HEK293T (cell line): ENCODE measurements around the gene IGSF21.

Experiments used
- CTCF ChIA-PET: fragments of 350-600 bp; formaldehyde crosslinking; extraction: SDS; loops from one replicate; lab custom pipeline; 2021; ENCODE audit warnings: antibody characterized with exemption, inconsistent platforms; lab: Yijun Ruan, JAX
- POLR2A ChIA-PET: fragments of 350-600 bp; formaldehyde crosslinking; extraction: SDS; loops from one replicate; lab custom pipeline; 2020; ENCODE audit warnings: antibody characterized with exemption, inconsistent platforms; lab: Yijun Ruan, JAX
- DNase-seq: peaks from one replicate; pipeline ENCODE4 v3.0.0; 2012; ENCODE audit warnings: mixed read lengths; ENCODE audit errors: extremely low spot score
- ARNT ChIP-seq: fragments of 450-650 bp; IDR thresholded peaks from 2 replicates; pipeline ENCODE4 v1.6.1; 2017; ENCODE audit warnings: mild to moderate bottlenecking
- BHLHE40 ChIP-seq: fragments of 450-650 bp; IDR thresholded peaks from 2 replicates; pipeline ENCODE4 v1.6.1; 2016; ENCODE audit warnings: mild to moderate bottlenecking, moderate library complexity, borderline replicate concordance
- CTBP1 ChIP-seq: fragments of 450-650 bp; IDR thresholded peaks from 2 replicates; pipeline ENCODE4 v1.6.1; 2016; ENCODE audit warnings: borderline replicate concordance
- ELF4 ChIP-seq: fragments of 450-650 bp; IDR thresholded peaks from 2 replicates; pipeline ENCODE4 v1.6.1; 2017; ENCODE audit warnings: antibody characterized with exemption
- FOXA1 ChIP-seq: fragments of 450-650 bp; IDR thresholded peaks from 2 replicates; pipeline ENCODE4 v1.6.1; 2016; ENCODE audit warnings: mild to moderate bottlenecking
- FOXK2 ChIP-seq: fragments of 450-650 bp; IDR thresholded peaks from 2 replicates; pipeline ENCODE4 v1.6.1; 2016; ENCODE audit warnings: mild to moderate bottlenecking
- FOXM1 ChIP-seq: fragments of 450-650 bp; IDR thresholded peaks from 2 replicates; pipeline ENCODE4 v1.6.1; 2017; ENCODE audit warnings: mild to moderate bottlenecking, borderline replicate concordance
- HDGF ChIP-seq: fragments of 450-650 bp; IDR thresholded peaks from 2 replicates; pipeline ENCODE4 v1.6.1; 2017; ENCODE audit warnings: antibody characterized with exemption, borderline replicate concordance
- L3MBTL2 ChIP-seq: fragments of 450-650 bp; conservative IDR thresholded peaks from 2 replicates; pipeline ENCODE4 v1.6.1; 2016; ENCODE audit warnings: mild to moderate bottlenecking
- LEF1 ChIP-seq: fragments of 450-650 bp; IDR thresholded peaks from 2 replicates; pipeline ENCODE4 v1.6.1; 2017; ENCODE audit warnings: mild to moderate bottlenecking, borderline replicate concordance
- NFRKB ChIP-seq: fragments of 450-650 bp; IDR thresholded peaks from 2 replicates; pipeline ENCODE4 v1.6.1; 2016; ENCODE audit warnings: mild to moderate bottlenecking, moderate library complexity
- PKNOX1 ChIP-seq: fragments of 450-650 bp; IDR thresholded peaks from 2 replicates; pipeline ENCODE4 v1.6.1; 2016
- SP1 ChIP-seq: fragments of 450-650 bp; IDR thresholded peaks from 2 replicates; pipeline ENCODE4 v1.6.1; 2017
- SUZ12 ChIP-seq: fragments of 450-650 bp; IDR thresholded peaks from 2 replicates; pipeline ENCODE4 v1.6.1; 2016; ENCODE audit warnings: mild to moderate bottlenecking
- TARDBP ChIP-seq: fragments of 450-650 bp; IDR thresholded peaks from 2 replicates; pipeline ENCODE4 v1.6.1; 2016
- ZNF384 ChIP-seq: fragments of 450-650 bp; IDR thresholded peaks from 2 replicates; pipeline ENCODE4 v1.6.1; 2016

IGSF21 gene

GRCh38 chr1:18314399-18314798, 206.8 kb downstream of the IGSF21 start:
- no peak for TF ChIP-seq ELF4
- TF ChIP-seq CTBP1: no peak
- no peak for TF ChIP-seq TARDBP
- TF ChIP-seq ARNT: no peak
- no peak for TF ChIP-seq BHLHE40
- TF ChIP-seq SP1: no peak
- TF ChIP-seq LEF1: no peak
- ChIA-PET POLR2A (no interaction called here), CTCF (interaction anchor here (0.9 kb wide), 1 partner anchor 205 kb away, joined by 3 read pairs; no protein-coding TSS in a partner anchor)
- no peak for DNase-seq

DNA sequence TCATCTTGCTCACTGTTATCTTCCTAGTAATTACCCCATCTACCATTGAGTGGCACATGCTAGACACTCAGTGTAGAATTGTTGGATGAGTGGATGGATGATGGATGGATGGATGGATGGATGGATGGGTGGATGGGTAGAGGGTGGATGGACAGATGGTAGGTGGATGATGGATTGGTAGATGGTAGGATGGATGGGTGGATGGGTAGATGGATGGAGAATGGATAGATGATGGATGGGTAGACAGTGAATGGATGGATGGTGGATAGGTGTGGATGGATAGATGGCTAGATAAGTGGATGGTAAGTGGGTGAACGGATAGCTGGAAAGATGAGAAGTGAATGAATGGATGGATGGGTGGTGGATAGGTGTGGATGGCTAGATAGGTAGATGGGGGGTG, 207.9 kb downstream of the IGSF21 start:
- CTCF ChIA-PET: no interaction called here
- POLR2A ChIA-PET: no interaction called here

DNA sequence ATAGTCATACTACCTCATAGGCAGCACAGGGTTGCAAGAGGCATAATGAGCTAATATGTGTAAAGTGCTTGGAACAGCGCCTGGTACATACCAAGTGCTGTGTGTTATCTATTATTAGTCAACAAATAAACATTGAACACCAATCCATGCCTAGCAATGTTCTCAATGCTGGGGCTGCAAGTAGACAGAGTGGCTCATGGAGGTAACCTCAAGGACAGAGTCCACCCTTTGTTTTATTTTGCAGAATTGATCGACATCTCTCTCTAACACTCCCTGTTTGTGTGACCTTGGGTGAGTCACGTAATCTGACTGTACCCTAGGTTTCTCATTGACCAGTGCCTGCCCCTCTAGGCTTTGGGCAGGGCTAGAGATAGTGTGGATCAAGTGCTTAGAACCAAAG, 209.2 kb downstream of the IGSF21 start:
- no peak for DNase-seq
- POLR2A ChIA-PET: no interaction called here
- CTCF ChIA-PET: no interaction called here
- no peak for TF ChIP-seq BHLHE40
- no peak for TF ChIP-seq HDGF
- no peak for TF ChIP-seq FOXA1
- no peak for TF ChIP-seq TARDBP
- no peak for TF ChIP-seq FOXM1
- no peak for TF ChIP-seq ARNT
- TF ChIP-seq LEF1: no peak
- no peak for TF ChIP-seq SP1
- TF ChIP-seq NFRKB: no peak
- TF ChIP-seq CTBP1: no peak
- no peak for TF ChIP-seq PKNOX1
- TF ChIP-seq ZNF384: no peak
- TF ChIP-seq SUZ12: no peak

More for the DNA sequence above, 207.9 kb downstream of the IGSF21 start:
- no peak for DNase-seq
- TF ChIP-seq NFRKB: no peak
- TF ChIP-seq ZNF384: no peak
- no peak for TF ChIP-seq HDGF
- TF ChIP-seq LEF1: no peak

DNA sequence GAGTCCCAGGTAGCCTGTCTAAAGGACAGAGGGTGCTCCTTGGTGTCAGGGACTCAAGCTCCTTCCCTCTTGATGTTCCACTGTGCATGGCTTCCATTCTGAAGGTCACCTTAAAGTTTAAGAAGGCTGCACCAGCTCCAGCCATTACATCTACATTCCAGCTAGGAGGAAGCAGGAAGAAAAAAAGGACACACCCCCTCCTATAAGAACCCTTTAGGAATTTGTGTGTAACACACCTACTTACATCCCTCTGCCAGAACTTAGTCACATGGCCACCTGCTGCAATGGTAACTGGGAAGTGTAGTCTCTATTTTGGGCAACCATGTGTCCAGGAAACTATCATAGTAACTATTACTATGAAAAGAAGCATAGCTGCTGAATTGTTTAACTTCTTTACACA, 211.5 kb downstream of the IGSF21 start:
- DNase-seq: no peak
- ChIA-PET CTCF (no interaction called here), POLR2A (no interaction called here)
- TF ChIP-seq ZNF384 (no peak), LEF1 (no peak), FOXM1 (no peak)

- ChIA-PET POLR2A (no interaction called here), CTCF (no interaction called here)
- no peak for TF ChIP-seq FOXA1
- TF ChIP-seq L3MBTL2: no peak
- TF ChIP-seq FOXM1: no peak
- no peak for TF ChIP-seq TARDBP
- no peak for TF ChIP-seq FOXK2
- TF ChIP-seq NFRKB: no peak
- no peak for TF ChIP-seq ARNT
- no peak for TF ChIP-seq SUZ12
- TF ChIP-seq PKNOX1: no peak
- TF ChIP-seq HDGF: no peak
- no peak for TF ChIP-seq SP1
- no peak for TF ChIP-seq ZNF384
- TF ChIP-seq BHLHE40: no peak
- no peak for DNase-seq
Observed at GRCh38 chr1:18320051-18320450, 212.5 kb downstream of the IGSF21 start.

GRCh38 chr1:18322368-18323032, 214.9 kb downstream of the IGSF21 start:
- peak; percentile 90 for TF ChIP-seq L3MBTL2
- no peak for TF ChIP-seq BHLHE40
- POLR2A ChIA-PET: no interaction called here
- CTCF ChIA-PET: no interaction called here
- DNase-seq: peak; percentile 58

GRCh38 chr1:18323259-18323658, 215.7 kb downstream of the IGSF21 start:
- TF ChIP-seq FOXK2: no peak
- TF ChIP-seq HDGF: no peak
- TF ChIP-seq ARNT: no peak
- TF ChIP-seq FOXM1: no peak
- TF ChIP-seq ELF4: no peak
- no peak for TF ChIP-seq LEF1
- TF ChIP-seq SP1: no peak
- TF ChIP-seq TARDBP: no peak
- no peak for TF ChIP-seq SUZ12
- no peak for TF ChIP-seq PKNOX1
- TF ChIP-seq L3MBTL2: no peak
- TF ChIP-seq CTBP1: no peak
- no peak for TF ChIP-seq FOXA1
- TF ChIP-seq NFRKB: no peak
- no peak for TF ChIP-seq BHLHE40
- ChIA-PET POLR2A (no interaction called here), CTCF (no interaction called here)
- DNase-seq: no peak
